ENCODE data around the gene CTBP1. TPM values are rescaled to one million over a fixed set of nuclear protein-coding genes. Genes with fewer than 3 reads are reported as not detected.
A peak's percentile ranks its signal among the peaks of the same experiment; 100 is the strongest.

CTBP1 gene
- total RNA-seq, 2 donors from 2014 or later, result 109 to 113 TPM

GRCh38 chr4:1207603-1208265, 41.2 kb downstream of the CTBP1 start:
- intact Hi-C loops (cut with DNase I), result loop anchor here in 1 of 2 donors (5.0 kb wide), 1 partner anchor 35 kb away; the partner anchor contains the start of gene SPON2
- peak; percentile 83 for DNase-seq (ENCODE audit: low spot score)

GRCh38 chr4:1207157-1207470, 41.8 kb downstream of the CTBP1 start:
- intact Hi-C loops (cut with DNase I), result loop anchor here in 1 of 2 donors (5.0 kb wide), 1 partner anchor 35 kb away; the partner anchor contains the start of gene SPON2

GRCh38 chr4:1206299-1207156, 42.4 kb downstream of the CTBP1 start:
- intact Hi-C loops (cut with DNase I), result loop anchor here in 1 of 2 donors (5.0 kb wide), 1 partner anchor 34 kb away; the partner anchor contains the start of gene SPON2
- peak; percentile 73 for DNase-seq (ENCODE audit: low spot score)

More at GRCh38 chr4:1207157-1207470, 41.8 kb downstream of the CTBP1 start:
- peak; percentile 62 for DNase-seq (ENCODE audit: low spot score)

- DNase-seq (ENCODE audit: low spot score), result peak; percentile 64
- intact Hi-C loops (cut with DNase I), result loop anchor here in 1 of 2 donors (5.0 kb wide), 1 partner anchor 33 kb away; the partner anchor contains the start of gene SPON2
Measured at GRCh38 chr4:1205586-1206298, 43.2 kb downstream of the CTBP1 start.

- peak; percentile 81 for DNase-seq (ENCODE audit: low spot score)
- intact Hi-C loops (cut with DNase I), result loop anchor here in 1 of 2 donors (5.0 kb wide), 1 partner anchor 33 kb away; the partner anchor contains the start of gene SPON2
Measured at GRCh38 chr4:1204828-1205585, 43.9 kb downstream of the CTBP1 start.

GRCh38 chr4:1204286-1204827, 44.6 kb downstream of the CTBP1 start:
- intact Hi-C loops (cut with DNase I), result no loop called here
- peak; percentile 56 for DNase-seq (ENCODE audit: low spot score)

- intact Hi-C loops (cut with DNase I), result no loop called here
- peak; percentile 58 for DNase-seq (ENCODE audit: low spot score)
Measured at GRCh38 chr4:1203026-1203616, 45.8 kb downstream of the CTBP1 start.

GRCh38 chr4:1202526-1203011, 46.4 kb downstream of the CTBP1 start:
- intact Hi-C loops (cut with DNase I), result no loop called here
- DNase-seq (ENCODE audit: low spot score), result peak; percentile 69

GRCh38 chr4:1201851-1202525, 46.9 kb downstream of the CTBP1 start:
- intact Hi-C loops (cut with DNase I), result no loop called here
- peak; percentile 84 for DNase-seq (ENCODE audit: low spot score)

GRCh38 chr4:1200425-1201035, 48.4 kb downstream of the CTBP1 start:
- DNase-seq (ENCODE audit: low spot score), result peak; percentile 82
- intact Hi-C loops (cut with DNase I), result no loop called here

- intact Hi-C loops (cut with DNase I), result no loop called here
- peak; percentile 68 for DNase-seq (ENCODE audit: low spot score)
Measured at GRCh38 chr4:1199556-1200331, 49.2 kb downstream of the CTBP1 start.

GRCh38 chr4:1198098-1198844, 50.7 kb downstream of the CTBP1 start:
- peak; percentile 67 for DNase-seq (ENCODE audit: low spot score)
- intact Hi-C loops (cut with DNase I), result no loop called here

GRCh38 chr4:1196421-1197183, 52.3 kb downstream of the CTBP1 start:
- intact Hi-C loops (cut with DNase I), result no loop called here
- peak; percentile 68 for DNase-seq (ENCODE audit: low spot score)

GRCh38 chr4:1195891-1196401, 53.0 kb downstream of the CTBP1 start:
- DNase-seq (ENCODE audit: low spot score), result peak; percentile 73
- intact Hi-C loops (cut with DNase I), result no loop called here

Measured in posterior vena cava (tissue), 2 donors.